Measurements from ENCODE around the gene C15orf62. TPM values are rescaled to one million over a fixed set of nuclear protein-coding genes. Genes with fewer than 3 reads are reported as not detected.

Gene C15orf62
- polyA plus RNA-seq, 1 donor from 2014 or later = not detected

- peak overlapping the region; percentile 81 for H3K9ac ChIP-seq (ENCODE audit: low read length)
- H3K4me2 ChIP-seq (ENCODE audit: low read length) = peak overlapping the region; percentile 59
- H3K9me2 ChIP-seq (ENCODE audit: insufficient read depth, low read length) = no peaks in the 10 kb centered on the region
- no peaks in the 10 kb centered on the region for H3K36me3 ChIP-seq (ENCODE audit: insufficient read depth, low read length)
- peak overlapping the region; percentile 76 for H3K4me3 ChIP-seq (ENCODE audit: low read length)
- H3K9me3 ChIP-seq (ENCODE audit: low read length) = no peaks in the 10 kb centered on the region
- peak overlapping the region; percentile 66 for H3K27ac ChIP-seq (ENCODE audit: low read length)
- peaks cover 12% of the 10 kb centered on the region for H3K79me2 ChIP-seq (replicated peaks; ENCODE audit: insufficient read depth, low read length)
- H3F3A ChIP-seq (ENCODE audit: insufficient read depth, low read length, poor library complexity, severe bottlenecking) = no peaks in the 10 kb centered on the region
- no peaks in the 10 kb centered on the region for H3K27me3 ChIP-seq (ENCODE audit: insufficient read depth, low read depth, low read length)
- no peak overlapping the region for H2AFZ ChIP-seq (ENCODE audit: low read depth, low read length)
- no peaks in the 10 kb centered on the region for H4K20me1 ChIP-seq (ENCODE audit: insufficient read depth)
- TF ChIP-seq MXI1 (conservative IDR thresholded peaks at IDR 0.05; ENCODE audit: poor library complexity, severe bottlenecking) = no peak
- TF ChIP-seq EZH2 (IDR thresholded peaks at IDR 0.05; ENCODE audit: borderline replicate concordance, insufficient read depth, low read length, poor library complexity, severe bottlenecking) = no peak
- no peak for TF ChIP-seq SMC3 (conservative IDR thresholded peaks at IDR 0.05; ENCODE audit: poor library complexity)
- no peak for TF ChIP-seq EP300 (conservative IDR thresholded peaks at IDR 0.05; ENCODE audit: poor library complexity, severe bottlenecking)
- no peak for TF ChIP-seq CTCF (IDR thresholded peaks at IDR 0.05; ENCODE audit: poor library complexity, severe bottlenecking)
- TF ChIP-seq POLR2AphosphoS5 (IDR thresholded peaks at IDR 0.05) = no peak
- no peak for TF ChIP-seq RAD21 (conservative IDR thresholded peaks at IDR 0.05)
- no peak for TF ChIP-seq TAF1 (IDR thresholded peaks at IDR 0.05; ENCODE audit: low read depth)
- TF ChIP-seq REST (IDR thresholded peaks at IDR 0.05; ENCODE audit: borderline replicate concordance) = no peak
Measured at GRCh38 chr15:40754574-40754882, 15.3 kb upstream of the C15orf62 start.

GRCh38 chr15:40754883-40755811, 14.6 kb upstream of the C15orf62 start, which contains the start of gene RMDN3:
Gene RMDN3 (minus strand): TSS chr15:40755254. CDS start chr15:40754783, 471 bp downstream.
- Histone ChIP-seq H3K9me3 (ENCODE audit: low read length) (no peaks in the 10 kb centered on the region), H3F3A (ENCODE audit: insufficient read depth, low read length, poor library complexity, severe bottlenecking) (no peaks in the 10 kb centered on the region)

More at GRCh38 chr15:40754883-40755811, 14.6 kb upstream of the C15orf62 start, which contains the start of gene RMDN3:
- H4K20me1 ChIP-seq (ENCODE audit: insufficient read depth) = no peaks in the 10 kb centered on the region
- no peaks in the 10 kb centered on the region for H3K27me3 ChIP-seq (ENCODE audit: insufficient read depth, low read depth, low read length)
- H3K4me2 ChIP-seq (ENCODE audit: low read length) = peak within 1 kb of the TSS; percentile 59
- peak within 1 kb of the TSS; percentile 81 for H3K9ac ChIP-seq (ENCODE audit: low read length)
- H2AFZ ChIP-seq (ENCODE audit: low read depth, low read length) = peak within 1 kb of the TSS; percentile 59
- H3K36me3 ChIP-seq (ENCODE audit: insufficient read depth, low read length) = no peaks in the 10 kb centered on the region
- TF ChIP-seq EZH2 (IDR thresholded peaks at IDR 0.05; ENCODE audit: borderline replicate concordance, insufficient read depth, low read length, poor library complexity, severe bottlenecking) (no peak), POLR2AphosphoS5 (IDR thresholded peaks at IDR 0.05) (peak; percentile 93), CTCF (IDR thresholded peaks at IDR 0.05; ENCODE audit: poor library complexity, severe bottlenecking) (peak; percentile 37), EP300 (conservative IDR thresholded peaks at IDR 0.05; ENCODE audit: poor library complexity, severe bottlenecking) (peak; percentile 75), SMC3 (conservative IDR thresholded peaks at IDR 0.05; ENCODE audit: poor library complexity) (peak; percentile 51), MXI1 (conservative IDR thresholded peaks at IDR 0.05; ENCODE audit: poor library complexity, severe bottlenecking) (peak; percentile 93), REST (IDR thresholded peaks at IDR 0.05; ENCODE audit: borderline replicate concordance) (peak; percentile 63), RAD21 (conservative IDR thresholded peaks at IDR 0.05) (peak; percentile 45), TAF1 (IDR thresholded peaks at IDR 0.05; ENCODE audit: low read depth) (no peak)
- peak within 1 kb of the TSS; percentile 66 for H3K27ac ChIP-seq (ENCODE audit: low read length)
- peaks cover 12% of the 10 kb centered on the region for H3K79me2 ChIP-seq (replicated peaks; ENCODE audit: insufficient read depth, low read length)
- no peaks in the 10 kb centered on the region for H3K9me2 ChIP-seq (ENCODE audit: insufficient read depth, low read length)
- H3K4me3 ChIP-seq (ENCODE audit: low read length) = peak within 1 kb of the TSS; percentile 76

All from neural cell (in vitro differentiated cells).